Measurements from ENCODE around the gene OPRL1.

OPRL1 gene

GRCh38 chr20:64072498-64073063 is 7.3 kb upstream of the OPRL1 start:
- DNase-seq, result no peak

DNA sequence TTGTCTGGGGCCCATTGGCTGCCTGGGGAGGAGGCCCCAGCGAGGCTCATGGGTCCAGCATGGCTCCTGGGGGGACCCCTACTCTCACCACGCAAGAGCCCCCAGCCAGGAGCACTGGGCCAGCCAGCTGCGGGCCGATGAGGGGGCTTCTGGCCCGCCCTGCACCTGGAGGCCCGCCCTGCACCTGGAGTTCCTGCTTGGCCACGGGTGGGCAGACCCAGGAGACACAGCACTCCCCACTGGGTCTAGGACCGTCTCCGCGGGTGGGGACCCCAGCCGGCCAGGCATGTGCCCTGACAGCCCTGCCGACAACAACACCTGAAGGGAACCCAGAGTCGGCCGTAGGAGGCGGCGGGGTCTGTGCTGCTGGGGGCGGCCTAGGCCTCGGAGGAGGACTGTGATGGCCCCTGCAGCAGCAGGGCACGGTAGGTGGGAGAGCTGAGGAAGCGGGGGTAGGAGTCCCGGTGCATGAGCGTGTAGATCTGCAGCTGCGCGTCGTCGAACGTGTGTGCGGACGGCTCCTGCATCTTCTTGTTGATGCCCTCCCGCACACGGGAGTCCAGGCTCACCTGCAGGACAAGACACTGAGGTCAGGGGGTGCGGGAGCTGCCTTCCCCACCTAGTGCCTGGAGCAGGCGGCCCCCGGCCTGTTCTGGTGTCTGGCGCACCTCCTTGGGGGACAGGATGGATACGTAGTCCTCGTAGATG is 6.3 kb upstream of the OPRL1 start:
- no peak for DNase-seq

GRCh38 chr20:64074184-64074789 is 5.6 kb upstream of the OPRL1 start:
- DNase-seq, result no peak

DNA sequence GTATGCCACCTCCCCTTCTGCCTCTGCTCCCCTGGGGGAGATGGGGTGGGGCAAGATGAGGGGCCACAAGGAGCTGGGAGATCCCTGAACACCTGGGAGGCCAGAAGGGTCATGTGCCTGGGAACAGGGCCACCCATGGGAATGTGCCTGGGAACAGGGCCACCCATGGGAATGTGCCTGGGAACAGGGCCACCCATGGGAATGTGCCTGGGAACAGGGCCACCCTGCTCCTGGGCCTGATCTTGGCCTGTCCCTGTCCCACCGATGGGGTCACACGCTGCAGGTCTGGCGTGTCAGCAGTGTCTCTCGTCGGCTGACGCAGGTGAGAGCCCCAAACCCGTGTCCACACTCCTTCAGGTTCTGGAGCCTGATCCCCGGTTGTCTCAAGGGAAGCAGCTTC is 4.9 kb upstream of the OPRL1 start:
- no peak for DNase-seq

DNA sequence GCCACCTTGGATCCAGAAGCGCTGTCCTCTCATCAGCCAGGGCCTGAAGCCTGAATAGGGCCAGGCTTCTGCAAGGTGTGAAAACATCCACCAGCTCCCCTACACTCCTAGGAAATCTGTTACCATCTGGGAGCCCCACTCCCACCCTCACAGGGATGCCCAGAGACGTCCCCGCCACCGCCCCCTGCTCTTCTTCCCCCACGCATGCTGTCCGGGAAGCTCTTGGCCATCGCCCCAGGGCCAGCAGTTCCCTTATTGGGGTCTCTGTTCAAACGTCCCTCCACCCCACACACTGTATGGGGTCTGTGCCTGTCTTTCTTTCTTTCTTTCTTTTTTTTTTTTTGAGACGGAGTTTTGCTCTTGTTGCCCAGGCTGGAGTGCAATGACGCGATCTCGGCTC is 4.3 kb upstream of the OPRL1 start:
- no peak for DNase-seq

- DNase-seq, result no peak
These were observed 3.6 kb upstream of the OPRL1 start for GRCh38 chr20:64076061-64076997.

GRCh38 chr20:64077094-64077493 is 2.8 kb upstream of the OPRL1 start:
- peak; percentile 59 to 67 for DNase-seq

DNA sequence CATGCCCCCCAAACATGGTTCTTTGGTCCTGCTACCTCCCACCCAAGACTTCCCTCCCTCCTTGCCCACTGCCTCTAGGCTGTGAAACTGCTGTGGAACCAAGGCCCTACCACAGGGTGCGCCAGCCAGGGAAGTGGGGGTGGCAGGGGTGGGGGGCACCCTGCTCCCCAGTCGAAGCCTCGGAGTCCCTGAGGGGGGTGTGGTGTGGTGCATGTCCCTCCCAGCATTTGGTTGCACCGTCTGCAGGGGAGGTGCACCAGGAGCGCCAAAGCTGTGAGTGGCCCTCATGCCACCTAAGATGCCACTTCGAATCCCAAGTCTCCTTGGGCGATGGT is 2.4 kb upstream of the OPRL1 start:
- no peak for DNase-seq

DNA sequence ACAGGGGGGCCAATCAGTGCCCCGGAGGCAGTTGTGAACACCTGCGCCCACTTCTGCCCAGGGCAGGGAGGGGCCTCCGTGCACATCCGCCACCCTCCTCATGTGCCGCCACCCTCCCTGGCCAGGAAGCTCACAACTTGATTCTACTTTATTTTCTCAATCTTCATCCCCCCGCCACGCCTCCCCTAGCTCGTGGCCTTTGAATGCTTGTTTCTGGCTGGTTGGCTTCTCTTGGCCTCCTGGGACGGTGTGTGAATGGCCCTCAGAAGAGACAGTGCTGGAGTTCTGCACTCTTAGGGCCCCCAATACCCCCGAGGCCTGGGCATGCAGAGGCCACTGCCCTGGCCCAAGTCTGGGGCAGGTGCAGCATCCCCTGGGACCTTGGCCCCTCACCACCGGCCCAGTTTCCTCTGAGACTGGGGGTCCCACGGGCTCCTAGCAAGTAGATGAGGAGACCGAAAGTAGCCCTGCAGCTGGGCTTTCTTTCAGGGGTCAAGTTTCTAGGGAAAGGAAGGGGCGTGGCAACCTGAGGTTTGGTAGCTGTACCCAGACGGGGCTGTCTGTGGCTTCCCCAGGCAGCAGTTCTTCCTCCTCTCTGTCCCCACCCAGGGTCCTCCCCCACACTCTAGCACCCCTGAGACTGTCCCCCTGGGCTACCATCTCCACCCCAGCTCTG is 1.9 kb upstream of the OPRL1 start:
- peak; percentile 57 to 64 for DNase-seq

DNA sequence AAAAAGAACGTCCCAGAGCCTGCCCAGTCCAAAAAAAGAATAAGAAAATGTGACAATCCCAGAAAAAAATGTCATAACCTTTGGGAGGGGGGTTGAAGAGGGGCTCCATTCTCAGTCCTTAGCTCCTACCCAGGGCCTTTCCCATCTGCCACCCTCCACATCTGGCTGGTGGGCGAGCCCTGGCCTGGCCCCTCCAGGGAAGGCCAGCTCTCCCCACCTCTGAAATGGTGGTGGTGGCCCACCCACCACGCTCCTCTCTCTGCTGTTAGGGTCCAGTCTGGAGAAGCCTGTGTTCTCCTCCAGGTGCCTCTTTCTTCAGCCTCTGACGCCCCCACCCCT is 979 bp upstream of the OPRL1 start:
- no peak for DNase-seq

- peak; percentile 72 to 82 for DNase-seq
These were observed 439 bp upstream of the OPRL1 start, which contains the start of gene RGS19 for GRCh38 chr20:64079273-64080012. TSS of gene RGS19 (minus strand) at chr20:64079518. CDS start at chr20:64076886, 2,632 bp downstream.

GRCh38 chr20:64080813-64081623 is 1.1 kb downstream of the OPRL1 start:
- no peak for DNase-seq

DNA sequence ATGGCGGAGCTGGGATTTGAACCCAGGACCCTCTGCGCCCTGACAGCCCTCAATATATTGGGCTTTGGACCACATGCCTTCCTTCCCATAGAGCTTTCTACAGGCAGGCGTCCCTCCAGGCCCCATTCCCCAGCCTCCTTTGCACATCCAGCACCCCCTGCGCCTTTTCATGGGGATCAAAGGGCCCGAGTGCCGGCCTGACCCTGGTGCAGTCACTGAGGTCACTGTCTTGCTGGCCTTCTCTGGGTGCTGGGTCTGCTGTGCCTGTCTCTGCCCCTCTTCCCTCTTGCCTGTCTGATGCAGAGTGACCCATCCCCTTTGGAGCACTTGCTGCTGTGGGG is 1.7 kb downstream of the OPRL1 start:
- DNase-seq, result no peak

DNA sequence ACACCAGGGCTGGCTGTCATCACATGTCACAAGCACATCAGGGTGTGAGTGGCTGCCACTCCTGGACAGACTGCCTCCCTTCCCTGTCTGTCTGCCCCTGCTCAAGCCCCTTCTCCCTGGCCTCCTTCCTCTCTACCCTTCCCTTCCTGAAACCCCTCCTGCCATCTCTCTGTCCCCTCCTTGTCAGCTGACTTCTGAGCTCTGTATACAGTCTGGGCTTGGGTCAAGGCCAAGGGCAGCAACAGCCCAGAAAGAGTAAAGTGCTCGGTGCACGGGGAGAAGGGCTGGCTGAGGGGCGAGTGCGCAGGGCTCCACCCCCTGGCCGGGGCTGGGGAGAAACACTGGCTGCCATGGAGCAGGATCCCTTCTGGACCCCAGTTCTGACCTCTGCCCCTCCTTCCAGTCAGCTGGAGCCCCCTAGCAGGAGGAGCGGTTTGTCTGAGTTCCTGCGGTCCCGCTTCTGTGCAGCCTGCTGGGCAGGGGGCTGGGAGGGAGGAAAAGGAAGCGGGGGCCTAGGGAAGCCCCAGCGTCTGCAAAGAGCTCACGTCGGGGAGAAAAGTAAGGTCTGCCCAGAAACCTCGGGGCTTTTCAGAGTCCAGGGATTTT is 2.3 kb downstream of the OPRL1 start:
- no peak for DNase-seq

- no peak for DNase-seq
These were observed 3.0 kb downstream of the OPRL1 start for GRCh38 chr20:64082820-64083377.

DNA sequence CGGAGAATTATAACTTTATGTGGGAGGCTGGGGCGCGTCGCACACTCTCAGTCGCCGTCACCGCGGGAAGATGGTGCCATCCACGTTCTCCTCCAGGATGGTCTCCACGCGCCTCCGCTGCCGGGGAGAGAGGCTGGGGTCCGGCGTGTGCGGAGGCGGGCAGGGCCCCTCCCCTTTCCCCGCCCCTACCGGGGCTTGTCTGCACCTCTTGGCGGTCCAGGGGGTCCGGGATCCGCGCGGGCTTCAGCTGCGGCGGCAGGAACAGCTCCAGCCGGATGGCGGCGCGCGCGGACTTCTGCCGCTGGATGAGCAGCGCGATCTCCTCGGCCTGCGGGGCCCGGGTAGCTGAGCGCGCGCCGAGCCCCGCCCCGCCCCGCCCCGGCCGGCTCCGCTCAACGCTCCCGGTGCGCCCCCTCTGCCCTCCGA is 3.5 kb downstream of the OPRL1 start:
- peak; percentile 78 to 85 for DNase-seq

DNA sequence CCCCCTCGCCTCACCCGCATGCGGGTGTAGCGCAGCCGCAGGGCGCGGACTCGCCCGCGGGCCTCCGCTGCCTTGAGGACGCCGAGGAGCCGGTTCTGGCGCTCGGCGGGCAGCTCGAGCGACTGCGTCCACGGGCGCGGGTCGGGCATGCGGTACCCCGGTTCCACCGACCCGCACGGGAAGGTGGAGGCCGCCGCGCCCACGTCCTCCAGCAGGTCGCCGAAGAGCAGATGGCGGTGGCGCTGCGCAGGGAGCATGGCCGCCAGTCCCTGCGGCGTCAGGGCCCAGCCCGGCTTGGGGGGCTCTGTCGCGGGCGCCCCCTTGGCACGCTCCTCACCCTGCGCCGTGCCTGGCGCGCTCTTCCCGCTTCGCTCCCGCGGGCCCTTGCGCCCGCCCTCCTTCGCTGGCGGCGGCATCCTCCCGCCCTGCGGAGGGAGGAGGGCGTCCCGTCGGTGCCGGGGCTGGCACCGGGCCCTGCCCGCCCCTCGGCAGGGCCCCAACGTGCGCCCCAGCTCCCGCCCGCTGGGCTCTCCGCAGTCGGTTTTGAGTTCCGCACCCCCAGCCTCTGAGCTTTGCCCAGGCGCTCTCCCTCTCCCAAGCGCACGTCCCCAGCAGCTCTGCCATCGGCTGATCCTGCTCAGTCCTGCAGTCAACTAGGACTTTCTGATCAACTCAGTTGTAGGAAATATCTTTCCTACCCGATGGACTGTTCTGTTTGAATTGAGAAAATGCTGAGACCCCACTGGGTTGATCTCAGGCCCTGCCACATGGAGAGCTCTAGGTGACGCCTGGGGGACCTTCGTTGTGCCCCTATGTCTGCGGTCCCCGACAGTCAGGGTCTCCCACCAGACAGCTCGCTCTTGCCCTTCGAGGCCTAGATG is 4.2 kb downstream of the OPRL1 start, which contains the start of gene LKAAEAR1:
LKAAEAR1 (minus strand) TSS at position 595 of the 881 bp plus-strand sequence; CDS start at position 416, 179 bp downstream.
- no peak for DNase-seq

DNA sequence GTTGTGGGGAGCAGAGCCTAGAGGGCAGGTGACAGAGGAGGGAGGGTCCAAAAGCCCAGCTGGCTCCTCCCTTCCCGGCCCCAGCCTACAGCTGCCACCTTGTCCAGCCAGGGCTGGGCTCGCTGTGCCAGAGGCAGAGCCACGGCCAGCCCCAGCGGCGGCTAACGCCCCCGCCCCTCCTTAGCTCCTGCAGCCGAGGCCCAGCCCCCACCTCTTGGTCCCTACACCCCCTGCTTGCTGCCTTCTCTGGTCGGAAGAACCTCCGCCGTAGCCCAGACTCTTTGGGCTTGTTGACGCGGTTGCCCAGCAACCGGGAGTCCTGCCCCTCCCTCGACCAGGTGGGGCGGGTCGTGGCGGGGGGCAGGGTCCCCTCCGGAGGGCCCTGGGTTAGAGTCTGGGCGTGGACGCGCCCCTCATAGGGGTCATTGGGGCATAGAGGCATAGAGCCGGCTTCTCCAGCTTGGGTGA is 4.8 kb downstream of the OPRL1 start:
- no peak for DNase-seq

GRCh38 chr20:64086801-64087200 is 6.9 kb downstream of the OPRL1 start:
- no peak for DNase-seq

Data from activated T-cell treated with anti-CD3 and anti-CD28 coated beads, Interleukin-2, amount 50 U/mL, for 48 hours (primary cell).